Smooth muscle cell (in vitro differentiated cells): ENCODE measurements around the gene CDH6. TPM values are rescaled to one million over a fixed set of nuclear protein-coding genes. Genes with fewer than 3 reads are reported as not detected.

ENCODE experiments used
- DNase-seq: peaks from one replicate; lab custom pipeline; 2025; ENCODE audit not compliant: unreplicated experiment; lab: John Stamatoyannopoulos, UW
- H2AFZ ChIP-seq: fragments of 200-600 bp; sonication (generic); 2 replicates; pipeline ENCODE4 v1.6.0; 2016; ENCODE audit warnings: antibody characterized with exemption, low read depth, mild to moderate bottlenecking
- H3F3A ChIP-seq: fragments of 200-600 bp; sonication (generic); 2 replicates; pipeline ENCODE4 v1.6.0; 2017; ENCODE audit warnings: antibody characterized with exemption, low read depth
- H3K27ac ChIP-seq: fragments of 200-600 bp; sonication (generic); 2 replicates; pipeline ENCODE4 v1.5.1; 2016; ENCODE audit warnings: low read depth, mild to moderate bottlenecking
- H3K27me3 ChIP-seq: fragments of 200-600 bp; sonication (generic); 2 replicates; pipeline ENCODE4 v1.6.1; 2016; ENCODE audit warnings: low read depth, mild to moderate bottlenecking
- H3K36me3 ChIP-seq: fragments of 200-600 bp; sonication (generic); 2 replicates; pipeline ENCODE4 v1.5.1; 2016; ENCODE audit warnings: low read depth
- H3K4me1 ChIP-seq: fragments of 200-600 bp; sonication (generic); 2 replicates; pipeline ENCODE4 v1.5.1; 2016; ENCODE audit warnings: low read depth
- H3K4me2 ChIP-seq: fragments of 200-600 bp; sonication (generic); 2 replicates; pipeline ENCODE4 v1.6.0; 2016; ENCODE audit warnings: mild to moderate bottlenecking
- H3K4me3 ChIP-seq: fragments of 200-600 bp; sonication (generic); 2 replicates; pipeline ENCODE4 v1.5.1; 2016; ENCODE audit warnings: mild to moderate bottlenecking
- H3K79me2 ChIP-seq: fragments of 200-600 bp; sonication (generic); 2 replicates; pipeline ENCODE4 v1.6.0; 2016; ENCODE audit warnings: low read depth, mild to moderate bottlenecking
- H3K9ac ChIP-seq: fragments of 200-600 bp; sonication (generic); 2 replicates; pipeline ENCODE4 v1.6.0; 2016; ENCODE audit warnings: low read depth
- H3K9me3 ChIP-seq: fragments of 200-600 bp; sonication (generic); replicated peaks from 2 replicates; pipeline ENCODE4 v1.5.1; 2016; ENCODE audit warnings: low read depth
- H4K20me1 ChIP-seq: fragments of 200-600 bp; sonication (generic); 2 replicates; pipeline ENCODE4 v1.6.0; 2016; ENCODE audit warnings: low read depth
- CTCF ChIP-seq: fragments of 200-600 bp; sonication (generic); IDR thresholded peaks from 2 replicates; pipeline ENCODE4 v1.5.1; 2017; ENCODE audit warnings: borderline replicate concordance, mild to moderate bottlenecking, antibody characterized with exemption; ENCODE audit not compliant: insufficient read depth, poor library complexity, severe bottlenecking
- WGBS: methylation state at CpG from one replicate; pipeline ENCODE4 v1.1.7; 2016; ENCODE audit warnings: low lambda C conversion rate; 5-methylcytosine and 5-hydroxymethylcytosine counted together
- polyA plus RNA-seq: library from polyadenylated mRNA; unstranded; fragments of >200 nt; fragmentation: Nextera tagmentation; extraction: Ambion mirVana; gene quantifications from 2 replicates; pipeline ENCODE4 v1.2.1, GENCODE V29; 2016
- total RNA-seq: library from RNA; depleted of rRNA; stranded (reverse); fragments of >200 nt; gene quantifications from 2 replicates; pipeline ENCODE4 v1.2.3, GENCODE V29; 2014

The CDH6 gene
- total and polyA plus RNA-seq, 2 experiments from 2014 or later: 1.5 to 5.9 TPM

GRCh38 chr5:31238497-31238896 lies 45.0 kb downstream of the CDH6 start:
- no peak overlapping the region for H3K9ac ChIP-seq
- DNase-seq: no peak
- H2AFZ ChIP-seq: no peak overlapping the region
- no peak overlapping the region for H3K4me2 ChIP-seq
- H3K27ac ChIP-seq: no peak overlapping the region
- H3K9me3 ChIP-seq: no peaks in the 10 kb centered on the region
- no peaks in the 10 kb centered on the region for H3K79me2 ChIP-seq
- no peaks in the 10 kb centered on the region for H3K36me3 ChIP-seq
- no peaks in the 10 kb centered on the region for H4K20me1 ChIP-seq
- no peak overlapping the region for H3K4me3 ChIP-seq
- no peak for TF ChIP-seq CTCF
- no peaks in the 10 kb centered on the region for H3K27me3 ChIP-seq
- WGBS: 78% methylated on average over 2 of the region's 2 CpGs
- peaks cover 3% of the 10 kb centered on the region for H3K4me1 ChIP-seq
- H3F3A ChIP-seq: no peaks in the 10 kb centered on the region

- H3K27me3 ChIP-seq: no peaks in the 10 kb centered on the region
- no peaks in the 10 kb centered on the region for H3K9me3 ChIP-seq
- H3K4me3 ChIP-seq: no peak overlapping the region
- H3K9ac ChIP-seq: no peak overlapping the region
- no peak for DNase-seq
- H3F3A ChIP-seq: no peaks in the 10 kb centered on the region
- no peak overlapping the region for H3K4me2 ChIP-seq
- WGBS: 94% methylated on average over 1 of the region's 1 CpG
- H3K27ac ChIP-seq: no peak overlapping the region
- H3K36me3 ChIP-seq: no peaks in the 10 kb centered on the region
- no peaks in the 10 kb centered on the region for H3K79me2 ChIP-seq
- no peaks in the 10 kb centered on the region for H4K20me1 ChIP-seq
- no peak overlapping the region for H2AFZ ChIP-seq
- no peak for TF ChIP-seq CTCF
- H3K4me1 ChIP-seq: no peaks in the 10 kb centered on the region
These were observed 51.4 kb downstream of the CDH6 start for GRCh38 chr5:31244921-31245320.

DNA sequence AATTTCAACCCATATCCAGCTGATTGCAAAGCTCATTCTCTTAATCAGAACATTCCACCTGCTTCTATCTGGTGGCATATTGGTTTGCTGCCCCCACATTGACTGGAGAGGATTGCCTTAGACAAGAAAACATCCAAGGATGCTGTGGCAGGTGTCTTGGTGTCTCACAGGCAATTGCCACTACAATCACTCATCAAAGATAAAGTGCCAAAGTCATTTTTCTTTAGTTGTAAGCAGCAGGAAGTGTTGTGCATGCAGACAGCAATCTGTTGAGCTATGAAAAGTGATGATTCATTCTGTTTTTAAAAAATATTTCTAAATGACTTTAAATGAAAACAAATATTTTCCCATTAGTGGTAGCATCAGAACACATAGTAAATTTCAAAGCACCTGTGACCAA lies 53.9 kb downstream of the CDH6 start:
- Histone ChIP-seq H3K4me2 (no peak overlapping the region), H3F3A (no peaks in the 10 kb centered on the region), H3K4me3 (no peak overlapping the region), H3K79me2 (no peaks in the 10 kb centered on the region), H4K20me1 (no peaks in the 10 kb centered on the region), H3K4me1 (no peaks in the 10 kb centered on the region), H3K9me3 (no peaks in the 10 kb centered on the region), H3K36me3 (no peaks in the 10 kb centered on the region), H3K27me3 (no peaks in the 10 kb centered on the region), H3K27ac (no peak overlapping the region), H3K9ac (no peak overlapping the region), H2AFZ (no peak overlapping the region)
- no peak for TF ChIP-seq CTCF
- DNase-seq: no peak

DNA sequence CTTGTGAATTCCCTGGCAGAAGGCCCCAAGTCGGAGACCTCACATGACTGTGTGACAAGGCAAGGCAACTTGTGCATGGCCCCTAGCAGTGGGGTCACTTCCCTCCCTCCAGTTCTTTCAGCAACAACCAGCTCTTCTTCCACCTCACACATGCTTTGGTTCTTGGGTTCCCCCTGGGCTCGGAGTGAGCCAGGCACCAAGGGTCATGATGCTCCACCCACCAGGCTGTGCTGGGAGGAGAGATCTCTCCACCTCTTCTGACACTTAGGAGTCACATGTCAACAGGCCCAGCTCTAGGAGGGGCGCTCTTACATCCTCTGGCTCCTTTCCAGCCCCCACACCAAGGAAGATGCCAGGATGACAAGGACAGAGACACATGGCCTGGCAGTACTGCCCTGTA lies 56.7 kb downstream of the CDH6 start:
- Histone ChIP-seq H3K9ac (no peak overlapping the region), H3K4me2 (no peak overlapping the region), H3K36me3 (no peaks in the 10 kb centered on the region), H3K4me1 (peaks cover 3% of the 10 kb centered on the region), H3K9me3 (no peaks in the 10 kb centered on the region), H3F3A (no peaks in the 10 kb centered on the region), H3K27me3 (no peaks in the 10 kb centered on the region), H2AFZ (no peak overlapping the region), H3K4me3 (no peak overlapping the region), H4K20me1 (no peaks in the 10 kb centered on the region), H3K79me2 (no peaks in the 10 kb centered on the region), H3K27ac (no peak overlapping the region)
- 88% methylated on average over 3 of the region's 3 CpGs for WGBS
- no peak for DNase-seq
- no peak for TF ChIP-seq CTCF
